Uterus (tissue), 4 donors: ENCODE measurements around the gene PRX. TPM values are rescaled to one million over a fixed set of nuclear protein-coding genes. Genes with fewer than 3 reads are reported as not detected.

Source experiments
- DNase-seq, 2 donors: peaks; one replicate each; pipeline ENCODE4 v3.0.0-alpha.2; 2019 to 2020
- H3K27ac ChIP-seq, 2 donors: fragments of 200-600 bp; sonication (generic); 1 replicate in 1 of 2; 2 replicates in 1 of 2; pipeline ENCODE4 v1.5.1; 2016 to 2018
- H3K27me3 ChIP-seq, 2 donors: fragments of 200-600 bp; sonication (generic); one replicate each; pipeline ENCODE4 v1.5.1; 2018 to 2019; ENCODE audit warnings: control low read depth in 1 of 2
- H3K36me3 ChIP-seq, 2 donors: fragments of 200-600 bp; sonication (generic); one replicate each; pipeline ENCODE4 v1.5.1; 2019; ENCODE audit warnings: control low read depth in 1 of 2
- H3K4me1 ChIP-seq, 2 donors: fragments of 200-600 bp; sonication (generic); one replicate each; pipeline ENCODE4 v1.5.1; 2018 to 2019; ENCODE audit warnings: control low read depth in 1 of 2
- H3K4me3 ChIP-seq, 2 donors: fragments of 200-600 bp; sonication (generic); 1 replicate in 1 of 2; 2 replicates in 1 of 2; pipeline ENCODE4 v1.5.1; 2018 to 2019; ENCODE audit warnings: mild to moderate bottlenecking in 1 of 2
- H3K9me3 ChIP-seq, 2 donors: fragments of 200-600 bp; sonication (generic); one replicate each; pipeline ENCODE4 v1.5.1; 2019; ENCODE audit warnings: control low read depth in 1 of 2
- POLR2A ChIP-seq, 2 donors: fragments of 450-650 bp; IDR thresholded peaks; one replicate each; pipeline ENCODE4 v1.6.1; 2016; ENCODE audit warnings: antibody characterized with exemption in 2 of 2, mild to moderate bottlenecking in 1 of 2, moderate library complexity in 1 of 2
- intact Hi-C: fragments of 100-400 bp; cut with DNase I; formaldehyde crosslinking; loops from one replicate; pipeline ENCODE4 v1.15.1; 2023; ENCODE audit warnings: low total_unique reads
- total RNA-seq, 4 donors: library from RNA; depleted of rRNA in 3 of 4; stranded (reverse); fragments of >200 nt in 3 of 4; gene quantifications; one replicate each; pipeline versions ENCODE4 v1.1.0 to v1.2.4, GENCODE V29; 2014 to 2023
- TF ChIP-seq, protein P1 (sequence below), 4 experiments: fragments of 200-600 bp in 2 of 4; fragments of 450-650 bp in 2 of 4; sonication (generic) in 2 of 4; IDR thresholded peaks; one replicate each; pipeline ENCODE4 v1.5.1; 2016 to 2019; ENCODE audit warnings: antibody characterized with exemption in 4 of 4, mild to moderate bottlenecking in 2 of 4, moderate library complexity in 1 of 4
- donor health status: DM: yes; HTN: yes; CAD: no.

PRX gene
- total RNA-seq, 4 donors from 2014 or later = 3.3 to 7.5 (median 4.8) TPM

DNA sequence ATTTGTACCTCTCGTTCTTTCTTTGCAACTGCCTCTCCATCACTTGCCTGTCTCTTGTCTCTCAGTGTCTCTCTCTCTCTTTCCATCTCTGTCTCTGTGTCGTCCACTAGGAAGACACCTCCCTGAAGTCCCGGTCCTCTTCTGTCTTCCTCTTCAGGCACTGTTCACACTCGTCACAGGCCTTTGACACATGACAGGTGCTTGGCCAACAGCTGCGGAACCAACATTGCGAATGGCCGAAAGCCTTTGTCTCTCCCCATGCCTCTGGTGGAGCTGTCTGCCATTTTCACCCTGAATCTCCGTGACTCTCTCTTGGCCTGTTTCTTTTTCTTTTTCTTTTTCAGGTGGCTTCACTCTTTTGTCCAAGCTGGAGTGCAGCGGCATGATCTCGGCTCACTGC lies 26.0 kb downstream of the PRX start:
- H3K4me3 ChIP-seq = no peak overlapping the region
- DNase-seq = no peak
- no peaks in the 10 kb centered on the region for H3K9me3 ChIP-seq
- intact Hi-C loops = no loop called here
- H3K27me3 ChIP-seq = no peaks in the 10 kb centered on the region
- no peak for TF ChIP-seq POLR2A (IDR thresholded peaks at IDR 0.05)
- TF ChIP-seq, protein P1, sequence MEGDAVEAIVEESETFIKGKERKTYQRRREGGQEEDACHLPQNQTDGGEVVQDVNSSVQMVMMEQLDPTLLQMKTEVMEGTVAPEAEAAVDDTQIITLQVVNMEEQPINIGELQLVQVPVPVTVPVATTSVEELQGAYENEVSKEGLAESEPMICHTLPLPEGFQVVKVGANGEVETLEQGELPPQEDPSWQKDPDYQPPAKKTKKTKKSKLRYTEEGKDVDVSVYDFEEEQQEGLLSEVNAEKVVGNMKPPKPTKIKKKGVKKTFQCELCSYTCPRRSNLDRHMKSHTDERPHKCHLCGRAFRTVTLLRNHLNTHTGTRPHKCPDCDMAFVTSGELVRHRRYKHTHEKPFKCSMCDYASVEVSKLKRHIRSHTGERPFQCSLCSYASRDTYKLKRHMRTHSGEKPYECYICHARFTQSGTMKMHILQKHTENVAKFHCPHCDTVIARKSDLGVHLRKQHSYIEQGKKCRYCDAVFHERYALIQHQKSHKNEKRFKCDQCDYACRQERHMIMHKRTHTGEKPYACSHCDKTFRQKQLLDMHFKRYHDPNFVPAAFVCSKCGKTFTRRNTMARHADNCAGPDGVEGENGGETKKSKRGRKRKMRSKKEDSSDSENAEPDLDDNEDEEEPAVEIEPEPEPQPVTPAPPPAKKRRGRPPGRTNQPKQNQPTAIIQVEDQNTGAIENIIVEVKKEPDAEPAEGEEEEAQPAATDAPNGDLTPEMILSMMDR (IDR thresholded peaks at IDR 0.05) = no peak
- H3K27ac ChIP-seq = no peak overlapping the region
- no peaks in the 10 kb centered on the region for H3K36me3 ChIP-seq
- no peaks in the 10 kb centered on the region for H3K4me1 ChIP-seq

DNA sequence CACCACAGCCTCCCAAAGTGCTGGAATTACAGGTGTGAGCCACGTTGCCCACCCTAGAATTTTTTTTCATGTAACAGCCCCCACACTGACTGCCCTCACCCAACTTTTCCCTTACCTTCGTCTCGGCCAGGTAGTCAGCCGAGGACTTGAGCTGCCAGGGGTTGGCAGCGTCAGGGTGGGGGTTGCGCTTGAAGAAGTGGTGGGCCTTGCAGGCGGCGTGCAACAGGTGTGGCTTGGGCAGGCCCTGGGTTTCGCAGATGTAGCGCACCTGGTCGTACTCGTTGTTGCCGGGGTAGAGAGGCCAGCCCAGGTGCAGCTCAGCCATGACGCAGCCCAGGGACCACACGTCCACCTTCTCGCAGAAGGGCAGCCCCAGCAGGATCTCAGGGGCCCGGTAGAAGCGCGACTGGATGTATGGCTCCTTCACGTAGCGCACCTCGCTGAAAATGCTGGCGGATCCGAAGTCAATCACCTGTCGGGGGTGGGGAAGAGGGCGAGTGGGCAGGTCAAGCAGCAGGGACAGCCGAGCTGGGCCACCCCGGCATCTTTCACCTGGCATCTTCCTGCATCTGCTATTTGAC lies 29.4 kb downstream of the PRX start:
- no peak for TF ChIP-seq POLR2A (IDR thresholded peaks at IDR 0.05)
- TF ChIP-seq, protein P1 (IDR thresholded peaks at IDR 0.05) = no peak

GRCh38 chr19:40381321-40381720 lies 31.9 kb downstream of the PRX start:
- no peak for TF ChIP-seq POLR2A (IDR thresholded peaks at IDR 0.05)
- TF ChIP-seq, protein P1 (IDR thresholded peaks at IDR 0.05) = no peak
- Histone ChIP-seq H3K36me3 (no peaks in the 10 kb centered on the region), H3K27ac (no peak overlapping the region), H3K27me3 (no peaks in the 10 kb centered on the region), H3K4me3 (no peak overlapping the region), H3K9me3 (no peaks in the 10 kb centered on the region), H3K4me1 (no peaks in the 10 kb centered on the region)
- no peak for DNase-seq
- intact Hi-C loops = no loop called here

More for the DNA sequence above, 29.4 kb downstream of the PRX start:
- no peaks in the 10 kb centered on the region for H3K27me3 ChIP-seq
- no peak overlapping the region for H3K27ac ChIP-seq
- H3K9me3 ChIP-seq = no peaks in the 10 kb centered on the region
- H3K4me1 ChIP-seq = no peaks in the 10 kb centered on the region
- intact Hi-C loops = no loop called here
- no peak overlapping the region for H3K4me3 ChIP-seq
- DNase-seq = no peak
- H3K36me3 ChIP-seq = no peaks in the 10 kb centered on the region

- Histone ChIP-seq H3K27ac (no peak overlapping the region), H3K4me3 (no peak overlapping the region), H3K4me1 (no peaks in the 10 kb centered on the region), H3K9me3 (no peaks in the 10 kb centered on the region), H3K36me3 (no peaks in the 10 kb centered on the region), H3K27me3 (no peaks in the 10 kb centered on the region)
- no peak for DNase-seq
- TF ChIP-seq, protein P1 (IDR thresholded peaks at IDR 0.05) = no peak
- TF ChIP-seq POLR2A (IDR thresholded peaks at IDR 0.05) = no peak
- intact Hi-C loops = no loop called here
Observed at GRCh38 chr19:40380199-40381037, 32.8 kb downstream of the PRX start.
